ENCODE measurements around the gene ZSWIM2.

DNA sequence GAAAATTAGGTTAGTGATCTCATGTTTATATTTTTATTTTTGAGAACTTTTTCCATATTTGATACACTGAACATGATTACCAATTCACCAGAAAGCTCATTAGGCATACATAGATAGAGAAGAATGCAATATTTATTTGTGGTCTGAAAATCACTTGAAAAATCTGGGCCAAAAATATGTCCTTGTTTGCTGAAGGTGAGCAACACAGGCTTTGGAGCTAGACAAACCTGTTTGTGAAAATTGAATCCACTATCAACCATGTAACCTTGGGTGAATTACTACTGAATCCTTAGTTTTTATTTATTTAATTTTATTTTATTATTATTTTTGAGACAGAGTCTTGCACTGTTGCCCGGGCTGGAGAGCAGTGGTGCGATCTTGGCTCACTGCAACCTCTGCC is 46.5 kb upstream of the ZSWIM2 start:
- TF ChIP-seq CTCF (IDR thresholded peaks at IDR 0.05 in 2 of 3, conservative IDR thresholded peaks at IDR 0.05 in 1 of 3; ENCODE audit: borderline replicate concordance in 1 of 3, insufficient read depth in 1 of 3, low read depth in 2 of 3, low read length in 2 of 3) (no peak), POLR2A (IDR thresholded peaks at IDR 0.05; ENCODE audit: borderline replicate concordance, extremely low read depth, insufficient read depth, insufficient read length) (no peak), EZH2 (IDR thresholded peaks at IDR 0.05) (no peak), CEBPB (IDR thresholded peaks at IDR 0.05; ENCODE audit: low read depth) (no peak), REST (IDR thresholded peaks at IDR 0.05; ENCODE audit: low read depth) (no peak), SRF (IDR thresholded peaks at IDR 0.05; ENCODE audit: low read depth) (no peak), YY1 (IDR thresholded peaks at IDR 0.05; ENCODE audit: extremely low read depth, insufficient replicate concordance, low read depth, low read length) (no peak), SP1 (IDR thresholded peaks at IDR 0.05; ENCODE audit: low read depth) (no peak), POLR2AphosphoS5 (IDR thresholded peaks at IDR 0.05; ENCODE audit: low read depth, low read length) (no peak), EZH2phosphoT487 (IDR thresholded peaks at IDR 0.05; ENCODE audit: borderline replicate concordance) (no peak)
- TF ChIP-seq, protein P1, sequence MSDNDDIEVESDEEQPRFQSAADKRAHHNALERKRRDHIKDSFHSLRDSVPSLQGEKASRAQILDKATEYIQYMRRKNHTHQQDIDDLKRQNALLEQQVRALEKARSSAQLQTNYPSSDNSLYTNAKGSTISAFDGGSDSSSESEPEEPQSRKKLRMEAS (IDR thresholded peaks at IDR 0.05) = no peak

All from HCT116 (cell line).